H1 (cell line): ENCODE results near the gene TMEM86B. TPM values are rescaled to one million over a fixed set of nuclear protein-coding genes. Genes with fewer than 3 reads are reported as not detected.

ENCODE experiments used
- CTCF ChIA-PET: fragments of 300-600 bp; sonication (Branson Sonifier 250); formaldehyde crosslinking; loops from one replicate; lab custom pipeline; 2021; ENCODE audit not compliant: partially characterized antibody; lab: Charles Lee
- POLR2A ChIA-PET: fragments of 300-600 bp; sonication (Branson Sonifier 250); formaldehyde crosslinking; loops from one replicate; lab custom pipeline; 2021; ENCODE audit warnings: inconsistent platforms; ENCODE audit not compliant: partially characterized antibody; lab: Charles Lee
- DNase-seq, 2 experiments: peaks; one replicate each; pipeline versions ENCODE4 v3.0.0 to v3.0.0-alpha.2; 2010 to 2022; ENCODE audit warnings: low spot score in 2 of 2, low read depth in 1 of 2, mixed read lengths in 1 of 2
- FAIRE-seq: peaks from 2 replicates; lab custom pipeline; 2011; peaks lifted over from hg19 to GRCh38; lab: Jason Lieb, UNC
- H2AFZ ChIP-seq: 2 replicates; pipeline ENCODE4 v1.8.1; 2012; ENCODE audit warnings: low read length, inconsistent platforms
- H2AK5ac ChIP-seq: 2 replicates; pipeline ENCODE4 v1.6.1; 2013; ENCODE audit warnings: low read depth, low read length
- H2BK120ac ChIP-seq: replicated peaks from 2 replicates; pipeline ENCODE3; 2013; ENCODE audit warnings: low read depth, low read length, inconsistent platforms
- H2BK12ac ChIP-seq: 2 replicates; pipeline ENCODE4 v1.6.1; 2013; ENCODE audit warnings: low read depth, low read length
- H2BK15ac ChIP-seq: 2 replicates; pipeline ENCODE4 v1.6.1; 2013; ENCODE audit warnings: low read length
- H2BK20ac ChIP-seq: 2 replicates; pipeline ENCODE4 v1.6.1; 2013; ENCODE audit warnings: low read length
- H2BK5ac ChIP-seq: 2 replicates; pipeline ENCODE4 v1.6.1; 2013; ENCODE audit warnings: low read depth, low read length
- H3K14ac ChIP-seq: 2 replicates; pipeline ENCODE4 v1.6.1; 2013; ENCODE audit warnings: inconsistent platforms; ENCODE audit not compliant: insufficient read length
- H3K18ac ChIP-seq: 2 replicates; pipeline ENCODE4 v1.6.1; 2013; ENCODE audit warnings: low read length; ENCODE audit errors: extremely low read depth
- H3K23ac ChIP-seq: 2 replicates; pipeline ENCODE4 v1.6.1; 2013; ENCODE audit warnings: inconsistent platforms; ENCODE audit not compliant: insufficient read length
- H3K23me2 ChIP-seq: 2 replicates; pipeline ENCODE4 v1.6.1; 2013; ENCODE audit warnings: low read depth, low read length
- H3K27ac ChIP-seq: 2 replicates; pipeline ENCODE4 v1.6.1; 2011; ENCODE audit warnings: low read depth, low read length, inconsistent platforms
- H3K27me3 ChIP-seq, 4 experiments: replicated peaks in 1 of 4; 1 replicate in 1 of 4; 2 replicates in 3 of 4; pipeline versions ENCODE4 v1.6.1 to v1.8.1; 2011 to 2013; ENCODE audit warnings: low read length in 3 of 4, mild to moderate bottlenecking in 3 of 4, inconsistent platforms in 2 of 4, mixed read lengths in 2 of 4, moderate library complexity in 1 of 4; ENCODE audit not compliant: control insufficient read depth in 3 of 4, insufficient read depth in 3 of 4; ENCODE audit errors: extremely low read depth in 1 of 4
- H3K36me3 ChIP-seq, 4 experiments: 2 replicates each; pipeline versions ENCODE4 v1.6.1 to v1.8.1; 2011 to 2013; ENCODE audit warnings: mild to moderate bottlenecking in 4 of 4, low read length in 3 of 4, moderate library complexity in 2 of 4, control low read depth in 1 of 4, inconsistent platforms in 1 of 4; ENCODE audit not compliant: insufficient read depth in 4 of 4, control insufficient read depth in 2 of 4
- H3K4ac ChIP-seq: replicated peaks from 2 replicates; pipeline ENCODE3; 2013; ENCODE audit warnings: low read length, low read depth, mixed read lengths, inconsistent platforms; ENCODE audit not compliant: insufficient read length
- H3K4me1 ChIP-seq, 4 experiments: replicated peaks in 1 of 4; 1 replicate in 1 of 4; 2 replicates in 3 of 4; pipeline versions ENCODE4 v1.6.1 to v1.8.1; 2011 to 2013; ENCODE audit warnings: low read length in 3 of 4, inconsistent platforms in 2 of 4, mixed read lengths in 1 of 4; ENCODE audit not compliant: insufficient read depth in 4 of 4, control insufficient read depth in 3 of 4
- H3K4me2 ChIP-seq, 2 experiments: 2 replicates each; pipeline versions ENCODE4 v1.6.1 to v1.8.1; 2011 to 2013; ENCODE audit warnings: low read depth in 2 of 2, low read length in 2 of 2, control low read depth in 1 of 2, inconsistent platforms in 1 of 2, mild to moderate bottlenecking in 1 of 2; ENCODE audit not compliant: insufficient read depth in 1 of 2
- H3K4me3 ChIP-seq, 4 experiments: fragments of 200-600, 300-600 bp in 1 of 4; sonication (generic), shearing (Covaris generic), sonication (Bioruptor Twin) in 1 of 4; 2 replicates each; pipeline versions ENCODE4 v1.5.1 to v1.8.1; 2011 to 2016; ENCODE audit warnings: low read length in 4 of 4, low read depth in 3 of 4, control low read depth in 2 of 4, inconsistent platforms in 2 of 4, mild to moderate bottlenecking in 2 of 4, mixed read lengths in 1 of 4, moderate library complexity in 1 of 4; ENCODE audit not compliant: insufficient read depth in 2 of 4; ENCODE audit errors: extremely low read depth in 1 of 4
- H3K56ac ChIP-seq: replicated peaks from 2 replicates; pipeline ENCODE3; 2013; ENCODE audit warnings: low read depth, mild to moderate bottlenecking, mixed read lengths, low read length, inconsistent platforms; ENCODE audit not compliant: insufficient read length
- H3K79me1 ChIP-seq: 2 replicates; pipeline ENCODE4 v1.6.1; 2013; ENCODE audit warnings: low read depth, low read length, control low read depth
- H3K79me2 ChIP-seq, 2 experiments: 2 replicates each; pipeline versions ENCODE4 v1.6.1 to v1.8.1; 2012 to 2013; ENCODE audit warnings: low read length in 2 of 2, mild to moderate bottlenecking in 2 of 2, inconsistent platforms in 1 of 2; ENCODE audit not compliant: insufficient read depth in 2 of 2, control insufficient read depth in 1 of 2
- H3K9ac ChIP-seq, 4 experiments: replicated peaks in 1 of 4; 1 replicate in 1 of 4; 2 replicates in 3 of 4; pipeline versions ENCODE4 v1.6.1 to v1.8.1; 2011 to 2013; ENCODE audit warnings: low read depth in 3 of 4, low read length in 3 of 4, control low read depth in 2 of 4, mild to moderate bottlenecking in 2 of 4, moderate library complexity in 2 of 4, inconsistent platforms in 1 of 4; ENCODE audit errors: extremely low read depth in 1 of 4
- H3K9me3 ChIP-seq, 2 experiments: 2 replicates each; pipeline versions ENCODE4 v1.6.1 to v1.8.1; 2012 to 2013; ENCODE audit warnings: mild to moderate bottlenecking in 2 of 2, moderate library complexity in 2 of 2, control low read depth in 1 of 2, inconsistent platforms in 1 of 2, low read depth in 1 of 2, low read length in 1 of 2, mixed read lengths in 1 of 2; ENCODE audit not compliant: insufficient read depth in 2 of 2
- H4K20me1 ChIP-seq, 2 experiments: replicated peaks in 1 of 2; 2 replicates each; pipeline versions ENCODE3 to v1.8.1; 2011 to 2013; ENCODE audit warnings: inconsistent platforms in 2 of 2, low read length in 2 of 2, mild to moderate bottlenecking in 1 of 2; ENCODE audit not compliant: insufficient read depth in 2 of 2, control insufficient read depth in 1 of 2
- H4K5ac ChIP-seq: 2 replicates; pipeline ENCODE4 v1.6.1; 2013; ENCODE audit warnings: low read length, low read depth, mixed read lengths, inconsistent platforms; ENCODE audit not compliant: insufficient read length
- H4K8ac ChIP-seq: 2 replicates; pipeline ENCODE4 v1.8.0; 2013; ENCODE audit warnings: mild to moderate bottlenecking, moderate library complexity, low read length, inconsistent platforms; ENCODE audit not compliant: insufficient read depth; ENCODE audit errors: extremely low read depth
- H4K91ac ChIP-seq: replicated peaks from 2 replicates; pipeline ENCODE3; 2013; ENCODE audit warnings: low read length, mixed read lengths, inconsistent platforms; ENCODE audit not compliant: insufficient read length
- CBX8 ChIP-seq: fragments of 300-800, 300-1000 bp; sonication (generic); IDR thresholded peaks from 2 replicates; pipeline ENCODE4 v1.7.1; 2016; ENCODE audit warnings: low read depth, low read length, borderline replicate concordance
- CREB1 ChIP-seq: IDR thresholded peaks from 2 replicates; pipeline ENCODE4 v1.6.1; 2012; ENCODE audit warnings: inconsistent platforms
- WGBS, 2 experiments: shearing (Covaris generic) in 1 of 2; methylation state at CpG; one replicate each; pipeline versions ENCODE4 v1.1.6 to v1.1.7; 2013 to 2015; ENCODE audit warnings: low lambda C conversion rate in 2 of 2, mixed read lengths in 2 of 2, inconsistent platforms in 1 of 2, low coverage in 1 of 2, missing lambda C conversion rate in 1 of 2; ENCODE audit not compliant: insufficient replicate concordance in 2 of 2, insufficient coverage in 1 of 2, insufficient read length in 1 of 2; ENCODE audit errors: extremely low coverage in 1 of 2, missing lambda C conversion rate in 1 of 2; 5-methylcytosine and 5-hydroxymethylcytosine counted together
- polyA plus RNA-seq, 7 experiments: library from polyadenylated mRNA; depleted of rRNA in 3 of 7; stranded (reverse) in 5 of 7; unstranded in 2 of 7; fragments of >200 nt in 5 of 7; fragments of 200-250 nt in 2 of 7; gene quantifications; 1 replicate in 5 of 7; 2 replicates in 1 of 7; 4 replicates in 1 of 7; pipeline versions ENCODE4 v1.2.1 to v1.2.3, GENCODE V29; 2011 to 2013; ENCODE audit warnings: missing spikeins in 2 of 7, mixed read lengths in 2 of 7
- total RNA-seq: library from RNA; stranded (reverse); fragmentation: NEBNext Ultra II Directional; extraction: Animal tissue kit (Norgen Biotek cat#: 25700); gene quantifications from 2 replicates; pipeline ENCODE4 v1.2.1, GENCODE V29; 2021

Gene TMEM86B
- total and polyA plus RNA-seq, 2 of the 8 experiments (the other 6 are each of a cell fraction or from before 2014, with no cell fraction given): 2.0 to 2.9 TPM

DNA sequence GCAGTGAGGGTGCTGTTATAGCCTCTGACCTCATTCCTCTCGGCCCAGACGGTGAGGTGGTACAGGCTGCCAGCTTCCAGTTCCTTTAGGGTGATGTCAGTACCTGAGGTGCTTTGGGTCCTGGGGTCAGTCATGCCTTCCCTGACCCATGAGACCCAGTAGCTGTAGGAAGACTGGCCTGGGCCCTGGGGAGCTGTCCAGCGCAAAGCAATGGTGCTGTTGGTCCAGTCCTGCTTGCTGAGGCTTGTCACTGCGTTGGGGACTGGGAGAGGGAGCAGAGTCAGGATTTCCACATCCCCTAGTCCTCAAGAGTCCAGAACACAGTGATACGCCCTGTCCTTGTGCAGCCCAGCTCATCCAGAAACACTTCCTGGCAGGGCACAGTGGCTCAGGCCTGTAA is 29.9 kb downstream of the TMEM86B start:
- H2AFZ ChIP-seq: no peak overlapping the region
- ChIA-PET POLR2A (interaction anchor here (0.6 to 1.9 kb wide), 5 partner anchors 8 to 209 kb away, joined by 3 read pairs; partner anchors contain the start of gene UBE2S), CTCF (interaction anchor here (0.7 to 1.5 kb wide), 5 partner anchors 12 to 52 kb away, joined by 3 to 5 read pairs (median 3); no protein-coding TSS in a partner anchor)
- no peaks in the 10 kb centered on the region for H3K27me3 ChIP-seq
- 79% methylated on average over 5 of the region's 5 CpGs; no CpG with 5 or more reads in 1 of the 2 experiments for WGBS, 2 experiments
- no peak overlapping the region for H2BK20ac ChIP-seq
- H2AK5ac ChIP-seq: no peak overlapping the region
- no peaks in the 10 kb centered on the region for H3K79me2 ChIP-seq
- H3K9ac ChIP-seq: no peak overlapping the region
- no peak overlapping the region for H2BK5ac ChIP-seq
- H3K36me3 ChIP-seq: no peaks in the 10 kb centered on the region
- H4K91ac ChIP-seq: no peak overlapping the region
- H3K23ac ChIP-seq: no peak overlapping the region
- no peak overlapping the region for H2BK120ac ChIP-seq
- no peak overlapping the region for H3K27ac ChIP-seq
- no peak overlapping the region for H4K5ac ChIP-seq
- DNase-seq (no peak), FAIRE-seq (no peak)
- no peaks in the 10 kb centered on the region for H3K4me1 ChIP-seq
- no peaks in the 10 kb centered on the region for H3K9me3 ChIP-seq
- H3K4me3 ChIP-seq: no peak overlapping the region
- H3K14ac ChIP-seq: no peak overlapping the region
- H3K18ac ChIP-seq: no peak overlapping the region
- TF ChIP-seq CBX8 (no peak), CREB1 (no peak)
- H2BK12ac ChIP-seq: no peak overlapping the region
- H2BK15ac ChIP-seq: no peak overlapping the region
- H3K56ac ChIP-seq: no peak overlapping the region
- H3K23me2 ChIP-seq: no peaks in the 10 kb centered on the region; the same call in 1 of the 2 replicates
- no peak overlapping the region for H4K8ac ChIP-seq
- H4K20me1 ChIP-seq: no peaks in the 10 kb centered on the region
- no peak overlapping the region for H3K4ac ChIP-seq
- no peaks in the 10 kb centered on the region for H3K79me1 ChIP-seq
- H3K4me2 ChIP-seq: no peak overlapping the region
